Ovary (tissue), 3 donors: Measurements from ENCODE around the gene SF3A1.

ENCODE experiments used
- CTCF ChIP-seq, 3 donors: fragments of 450-650 bp in 2 of 3; fragments of 200-600 bp in 1 of 3; IDR thresholded peaks; one replicate each; pipeline versions ENCODE4 v1.5.1 to v1.8.0; 2016 to 2022; ENCODE audit warnings: antibody characterized with exemption in 3 of 3, mild to moderate bottlenecking in 1 of 3
- POLR2A ChIP-seq: fragments of 450-650 bp; IDR thresholded peaks from one replicate; pipeline ENCODE4 v1.6.1; 2017; ENCODE audit warnings: antibody characterized with exemption, mild to moderate bottlenecking, moderate library complexity
- donor health status: DM: no; HTN: no; CAD: no.

GRCh38 chr22:30348404-30348803 is 8.3 kb downstream of the SF3A1 start:
- no peak for TF ChIP-seq CTCF (IDR thresholded peaks at IDR 0.05)
- no peak for TF ChIP-seq POLR2A
